DND-41 (cell line): ENCODE data around the gene CCDC92B.

Source experiments
- ATAC-seq: fragments of 200-7000 bp; cut with Tn5 transposase; 3 replicates; pipeline ENCODE4 v1.9.1; 2021; ENCODE audit warnings: low read depth; ENCODE audit not compliant: insufficient read depth
- DNase-seq: peaks from one replicate; pipeline ENCODE4 v3.0.0-alpha.2; 2020
- H2AFZ ChIP-seq: 2 replicates; pipeline ENCODE4 v1.6.0; 2012; ENCODE audit warnings: low read depth, low read length
- H3K27ac ChIP-seq: 2 replicates; pipeline ENCODE4 v1.5.1; 2012; ENCODE audit warnings: low read length, inconsistent platforms
- H3K27me3 ChIP-seq: fragments of 200-600 bp; sonication (generic); 2 replicates; pipeline ENCODE4 v1.6.0; 2012; ENCODE audit warnings: low read length, mild to moderate bottlenecking, inconsistent platforms; ENCODE audit not compliant: insufficient read depth, poor library complexity
- H3K36me3 ChIP-seq: 2 replicates; pipeline ENCODE4 v1.5.1; 2012; ENCODE audit warnings: low read length, inconsistent platforms; ENCODE audit not compliant: insufficient read depth
- H3K4me1 ChIP-seq: 2 replicates; pipeline ENCODE4 v1.5.1; 2012; ENCODE audit warnings: mild to moderate bottlenecking, low read length; ENCODE audit not compliant: insufficient read depth
- H3K4me2 ChIP-seq: 2 replicates; pipeline ENCODE4 v1.6.0; 2012; ENCODE audit warnings: mild to moderate bottlenecking, moderate library complexity, low read length, inconsistent platforms; ENCODE audit not compliant: insufficient read depth
- H3K4me3 ChIP-seq, 2 experiments: fragments of 200-600 bp in 1 of 2; shearing (Covaris generic) in 1 of 2; 2 replicates each; pipeline ENCODE4 v1.5.1; 2012 to 2016; ENCODE audit warnings: inconsistent platforms in 2 of 2, low read length in 2 of 2, mild to moderate bottlenecking in 2 of 2, low read depth in 1 of 2, moderate library complexity in 1 of 2
- H3K79me2 ChIP-seq: 2 replicates; pipeline ENCODE4 v1.6.0; 2012; ENCODE audit warnings: low read length, inconsistent platforms; ENCODE audit not compliant: insufficient read depth
- H3K9ac ChIP-seq: 2 replicates; pipeline ENCODE4 v1.6.0; 2012; ENCODE audit warnings: low read depth, mild to moderate bottlenecking, inconsistent platforms, low read length, moderate library complexity
- H3K9me3 ChIP-seq: 2 replicates; pipeline ENCODE4 v1.5.1; 2012; ENCODE audit warnings: low read length, moderate library complexity, mild to moderate bottlenecking, inconsistent platforms; ENCODE audit not compliant: insufficient read depth, severe bottlenecking
- H4K20me1 ChIP-seq: 2 replicates; pipeline ENCODE4 v1.6.0; 2012; ENCODE audit warnings: low read length; ENCODE audit not compliant: insufficient read depth
- CTCF ChIP-seq: IDR thresholded peaks from 2 replicates; pipeline ENCODE4 v1.5.1; 2012; ENCODE audit warnings: borderline replicate concordance, low read length, moderate library complexity, mild to moderate bottlenecking; ENCODE audit not compliant: poor library complexity, severe bottlenecking; ENCODE audit errors: extremely low read depth
- EZH2 ChIP-seq: IDR thresholded peaks from 3 replicates; pipeline ENCODE4 v1.6.1; 2012; ENCODE audit warnings: borderline replicate concordance, low read depth, mild to moderate bottlenecking, moderate library complexity, low read length, inconsistent platforms; ENCODE audit not compliant: severe bottlenecking

Gene CCDC92B

GRCh38 chr17:2723997-2724783, 25.3 kb downstream of the CCDC92B start:
- DNase-seq = no peak
- Histone ChIP-seq H4K20me1 (no peaks in the 10 kb centered on the region), H3K79me2 (no peaks in the 10 kb centered on the region), H3K9ac (no peak overlapping the region), H3K36me3 (no peaks in the 10 kb centered on the region), H3K4me1 (no peaks in the 10 kb centered on the region), H3K4me3 (no peak overlapping the region), H3K4me2 (no peak overlapping the region), H3K9me3 (no peaks in the 10 kb centered on the region), H2AFZ (no peak overlapping the region), H3K27ac (no peak overlapping the region), H3K27me3 (no peaks in the 10 kb centered on the region)
- ATAC-seq = no peak
- no peak for TF ChIP-seq CTCF
- no peak for TF ChIP-seq EZH2

- H3K4me3 ChIP-seq = no peak overlapping the region
- ATAC-seq (no peak), DNase-seq (no peak)
- TF ChIP-seq EZH2 (no peak), CTCF (no peak)
- H3K4me2 ChIP-seq = no peak overlapping the region
- no peaks in the 10 kb centered on the region for H3K4me1 ChIP-seq
- no peak overlapping the region for H3K9ac ChIP-seq
- no peaks in the 10 kb centered on the region for H3K36me3 ChIP-seq
- no peaks in the 10 kb centered on the region for H4K20me1 ChIP-seq
- no peak overlapping the region for H2AFZ ChIP-seq
- no peak overlapping the region for H3K27ac ChIP-seq
- H3K27me3 ChIP-seq = no peaks in the 10 kb centered on the region
- H3K9me3 ChIP-seq = no peaks in the 10 kb centered on the region
- no peaks in the 10 kb centered on the region for H3K79me2 ChIP-seq
Measured at GRCh38 chr17:2723505-2723996, 25.9 kb downstream of the CCDC92B start.

- ATAC-seq = no peak
- no peaks in the 10 kb centered on the region for H3K4me1 ChIP-seq
- no peak overlapping the region for H2AFZ ChIP-seq
- H3K9me3 ChIP-seq = no peaks in the 10 kb centered on the region
- no peak overlapping the region for H3K4me3 ChIP-seq
- TF ChIP-seq EZH2 (no peak), CTCF (no peak)
- no peaks in the 10 kb centered on the region for H3K27me3 ChIP-seq
- no peak overlapping the region for H3K9ac ChIP-seq
- H3K36me3 ChIP-seq = no peaks in the 10 kb centered on the region
- no peaks in the 10 kb centered on the region for H3K79me2 ChIP-seq
- no peak overlapping the region for H3K27ac ChIP-seq
- DNase-seq = no peak
- no peak overlapping the region for H3K4me2 ChIP-seq
- no peaks in the 10 kb centered on the region for H4K20me1 ChIP-seq
Measured at GRCh38 chr17:2722611-2723010, 26.8 kb downstream of the CCDC92B start.
